ENCODE measurements around the gene RTL10. TPM values are rescaled to one million over a fixed set of nuclear protein-coding genes. Genes with fewer than 3 reads are reported as not detected.

RTL10 gene
- polyA plus RNA-seq, 1 donor (not counting 4 experiments of a cell fraction or from before 2014, with no cell fraction given) = 12.9 TPM

- Histone ChIP-seq H4K20me1 (ENCODE audit: control insufficient read depth, extremely low read depth, insufficient read depth, low read length) (no peaks in the 10 kb centered on the region), H3K9me1 (ENCODE audit: control insufficient read depth, extremely low read depth, insufficient read depth, low read length) (no peaks in the 10 kb centered on the region), H3K9me3 (ENCODE audit: control insufficient read depth, low read depth, low read length) (no peaks in the 10 kb centered on the region), H3K27ac (ENCODE audit: control insufficient read depth, insufficient read depth, low read length) (no peak overlapping the region), H3K79me2 (ENCODE audit: control insufficient read depth, insufficient read depth, low read length) (peaks cover 8% of the 10 kb centered on the region), H3K9ac (ENCODE audit: control insufficient read depth, extremely low read depth, insufficient read depth, low read length) (no peak overlapping the region), H3K4me3 (ENCODE audit: control insufficient read depth in 2 of 3, extremely low read depth in 1 of 3, insufficient read depth in 2 of 3, low read depth in 1 of 3, low read length in 3 of 3) (no peak overlapping the region), H2AFZ (ENCODE audit: control insufficient read depth, low read length) (no peak overlapping the region), H3K4me2 (ENCODE audit: control insufficient read depth, extremely low read depth, insufficient read depth, low read depth, low read length) (no peak overlapping the region), H3K4me1 (ENCODE audit: control insufficient read depth, extremely low read depth, insufficient read depth, low read length) (peaks cover 46% of the 10 kb centered on the region), H3K27me3 (ENCODE audit: control insufficient read depth, extremely low read depth, insufficient read depth, low read length) (no peaks in the 10 kb centered on the region), H3K36me3 (ENCODE audit: control insufficient read depth in 2 of 2, extremely low read depth in 1 of 2, insufficient read depth in 2 of 2, low read length in 2 of 2) (no peaks in the 10 kb centered on the region)
- FAIRE-seq = no peak
- dilution Hi-C loops (cut with MboI; ENCODE audit: extremely low pct_ligation_motif_present, low sequenced_read_pairs) = no loop called here
- no peak for DNase-seq (ENCODE audit: low read depth, low spot score)
- TF ChIP-seq CTCF (optimal IDR thresholded peaks at IDR 0.05 in 1 of 3, IDR thresholded peaks at IDR 0.05 in 1 of 3, conservative IDR thresholded peaks at IDR 0.05 in 1 of 3; ENCODE audit: extremely low read depth in 1 of 3, insufficient read depth in 2 of 3, low read length in 3 of 3) (peak in 1 of 3 experiments; percentile 27), EZH2 (IDR thresholded peaks at IDR 0.05; ENCODE audit: low read length) (no peak)
Measured at GRCh38 chr22:19876314-19876940, 21.8 kb upstream of the RTL10 start.

GRCh38 chr22:19875531-19876313 is 21.0 kb upstream of the RTL10 start:
- Histone ChIP-seq H4K20me1 (ENCODE audit: control insufficient read depth, extremely low read depth, insufficient read depth, low read length) (no peaks in the 10 kb centered on the region), H3K4me2 (ENCODE audit: control insufficient read depth, extremely low read depth, insufficient read depth, low read depth, low read length) (no peak overlapping the region), H3K79me2 (ENCODE audit: control insufficient read depth, insufficient read depth, low read length) (peaks cover 8% of the 10 kb centered on the region), H3K4me3 (ENCODE audit: control insufficient read depth in 2 of 3, extremely low read depth in 1 of 3, insufficient read depth in 2 of 3, low read depth in 1 of 3, low read length in 3 of 3) (no peak overlapping the region), H3K36me3 (ENCODE audit: control insufficient read depth in 2 of 2, extremely low read depth in 1 of 2, insufficient read depth in 2 of 2, low read length in 2 of 2) (no peaks in the 10 kb centered on the region), H3K9me1 (ENCODE audit: control insufficient read depth, extremely low read depth, insufficient read depth, low read length) (no peaks in the 10 kb centered on the region), H3K9ac (ENCODE audit: control insufficient read depth, extremely low read depth, insufficient read depth, low read length) (peak overlapping the region; percentile 15), H3K27ac (ENCODE audit: control insufficient read depth, insufficient read depth, low read length) (peak overlapping the region; percentile 14), H2AFZ (ENCODE audit: control insufficient read depth, low read length) (no peak overlapping the region), H3K27me3 (ENCODE audit: control insufficient read depth, extremely low read depth, insufficient read depth, low read length) (no peaks in the 10 kb centered on the region), H3K4me1 (ENCODE audit: control insufficient read depth, extremely low read depth, insufficient read depth, low read length) (peaks cover 38% of the 10 kb centered on the region), H3K9me3 (ENCODE audit: control insufficient read depth, low read depth, low read length) (no peaks in the 10 kb centered on the region)
- DNase-seq (ENCODE audit: low read depth, low spot score) = no peak
- dilution Hi-C loops (cut with MboI; ENCODE audit: extremely low pct_ligation_motif_present, low sequenced_read_pairs) = no loop called here
- no peak for TF ChIP-seq CTCF (optimal IDR thresholded peaks at IDR 0.05 in 1 of 3, IDR thresholded peaks at IDR 0.05 in 1 of 3, conservative IDR thresholded peaks at IDR 0.05 in 1 of 3; ENCODE audit: extremely low read depth in 1 of 3, insufficient read depth in 2 of 3, low read length in 3 of 3)
- no peak for TF ChIP-seq EZH2 (IDR thresholded peaks at IDR 0.05; ENCODE audit: low read length)
- FAIRE-seq = no peak
